GM11168 (cell line): ENCODE measurements around the gene MAPKAPK5.
"Not testable (repeated sequence)": the region's sequence is repeated elsewhere in the genome, so short reads cannot be mapped to it uniquely, and the experiment has no call there.

Experiments
- in situ Hi-C: fragments of 300-500 bp; cut with MboI; formaldehyde crosslinking; loops from one replicate; pipeline ENCODE4 v1.12.0; 2022; ENCODE audit warnings: low sequenced_read_pairs; ENCODE audit not compliant: unreplicated experiment

Gene MAPKAPK5, protein sequence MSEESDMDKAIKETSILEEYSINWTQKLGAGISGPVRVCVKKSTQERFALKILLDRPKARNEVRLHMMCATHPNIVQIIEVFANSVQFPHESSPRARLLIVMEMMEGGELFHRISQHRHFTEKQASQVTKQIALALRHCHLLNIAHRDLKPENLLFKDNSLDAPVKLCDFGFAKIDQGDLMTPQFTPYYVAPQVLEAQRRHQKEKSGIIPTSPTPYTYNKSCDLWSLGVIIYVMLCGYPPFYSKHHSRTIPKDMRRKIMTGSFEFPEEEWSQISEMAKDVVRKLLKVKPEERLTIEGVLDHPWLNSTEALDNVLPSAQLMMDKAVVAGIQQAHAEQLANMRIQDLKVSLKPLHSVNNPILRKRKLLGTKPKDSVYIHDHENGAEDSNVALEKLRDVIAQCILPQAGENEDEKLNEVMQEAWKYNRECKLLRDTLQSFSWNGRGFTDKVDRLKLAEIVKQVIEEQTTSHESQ

GRCh38 chr12:111841750-111842555 is at the start of gene MAPKAPK5:
Gene MAPKAPK5, plus strand, starts transcription at chr12:111842228. Its CDS starts 506 bp downstream, at chr12:111842734.
- in situ Hi-C loops, result no loop called here

DNA sequence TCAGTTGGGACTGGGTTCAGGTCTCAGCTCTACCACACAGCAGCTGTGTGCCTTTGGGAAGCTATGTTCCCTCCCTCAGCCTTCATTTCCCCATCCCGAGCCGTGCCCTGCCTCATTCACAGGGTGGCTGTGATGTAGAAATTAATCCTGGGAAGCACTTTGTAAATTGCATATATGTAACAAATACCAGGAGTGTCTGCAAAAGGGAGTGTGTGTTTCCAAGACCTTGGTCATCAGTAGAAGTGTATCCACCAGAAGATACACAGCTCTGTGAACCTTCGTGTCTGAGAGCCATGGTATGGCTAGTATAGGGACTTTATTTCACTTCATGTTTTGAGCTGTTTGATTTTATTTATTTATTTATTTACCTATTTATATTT is 49.2 kb upstream of the MAPKAPK5 start:
- in situ Hi-C loops, result no loop called here

GRCh38 chr12:111798182-111798581 is 43.8 kb upstream of the MAPKAPK5 start:
- in situ Hi-C loops, result no loop called here

DNA sequence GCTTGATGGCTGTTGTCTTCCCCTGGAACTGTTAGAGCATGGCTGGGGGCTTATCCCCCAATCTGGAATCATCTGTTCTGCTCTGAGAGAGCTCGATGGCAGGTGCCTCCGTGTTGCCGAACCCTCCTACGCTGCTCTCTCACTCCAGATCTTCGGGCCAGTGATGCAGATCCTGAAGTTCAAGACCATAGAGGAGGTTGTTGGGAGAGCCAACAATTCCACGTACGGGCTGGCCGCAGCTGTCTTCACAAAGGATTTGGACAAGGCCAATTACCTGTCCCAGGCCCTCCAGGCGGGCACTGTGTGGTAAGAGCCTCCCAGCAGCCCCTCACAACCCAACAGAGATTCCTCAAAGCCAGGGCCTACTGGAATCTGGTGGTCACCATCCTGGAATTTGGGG is 42.3 kb upstream of the MAPKAPK5 start:
- in situ Hi-C loops, result no loop called here

DNA sequence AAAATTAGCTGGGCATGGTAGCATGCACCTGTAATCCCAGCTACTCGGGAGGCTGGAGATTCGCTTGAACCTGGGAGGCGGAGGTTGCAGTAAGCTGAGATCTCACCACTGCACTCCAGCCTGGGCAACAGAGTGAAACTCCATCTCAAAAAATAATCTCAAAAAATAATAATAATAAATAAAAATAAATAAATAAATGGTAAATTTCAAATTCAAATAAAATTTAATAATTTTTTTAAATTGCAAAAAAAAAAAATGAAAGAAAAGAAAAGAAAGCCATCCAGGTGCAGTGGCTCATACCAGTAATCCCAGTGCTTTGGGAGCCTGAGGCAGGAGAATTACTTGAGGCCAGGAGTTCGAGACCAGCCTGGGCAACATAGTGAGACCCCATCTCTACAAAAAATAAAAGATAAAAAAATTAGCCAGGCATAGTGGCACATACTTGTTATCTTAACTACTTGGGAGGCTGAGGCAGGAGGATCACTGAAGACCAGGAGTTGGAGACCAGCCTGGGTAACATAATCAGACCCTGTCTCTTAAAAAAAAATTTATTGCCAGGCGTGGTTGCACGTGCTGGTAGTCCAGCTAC is 38.9 kb upstream of the MAPKAPK5 start:
- in situ Hi-C loops, result no loop called here

GRCh38 chr12:111803851-111804250 is 38.2 kb upstream of the MAPKAPK5 start:
- in situ Hi-C loops, result no loop called here

- in situ Hi-C loops, result no loop called here
Observed at GRCh38 chr12:111806304-111806703, 35.7 kb upstream of the MAPKAPK5 start.

DNA sequence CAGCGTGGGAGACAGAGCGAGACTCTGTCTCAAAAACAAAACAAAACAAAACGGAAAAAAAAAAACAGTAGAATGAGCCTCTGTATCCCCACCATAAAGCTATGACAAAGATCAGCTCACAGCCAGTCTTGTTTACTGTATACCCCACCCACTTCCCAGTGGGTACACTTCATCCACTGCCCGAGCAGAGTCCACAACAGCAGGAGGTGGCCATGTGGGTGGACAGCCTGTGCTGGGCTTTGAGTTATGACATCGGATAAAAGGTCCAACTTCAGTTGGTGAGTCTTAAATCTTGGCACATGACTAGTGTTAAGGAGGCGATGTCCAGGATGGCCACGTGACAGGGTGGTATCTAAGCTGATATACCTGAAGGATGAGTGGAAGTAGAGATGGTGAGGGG is 34.8 kb upstream of the MAPKAPK5 start:
- in situ Hi-C loops, result no loop called here

DNA sequence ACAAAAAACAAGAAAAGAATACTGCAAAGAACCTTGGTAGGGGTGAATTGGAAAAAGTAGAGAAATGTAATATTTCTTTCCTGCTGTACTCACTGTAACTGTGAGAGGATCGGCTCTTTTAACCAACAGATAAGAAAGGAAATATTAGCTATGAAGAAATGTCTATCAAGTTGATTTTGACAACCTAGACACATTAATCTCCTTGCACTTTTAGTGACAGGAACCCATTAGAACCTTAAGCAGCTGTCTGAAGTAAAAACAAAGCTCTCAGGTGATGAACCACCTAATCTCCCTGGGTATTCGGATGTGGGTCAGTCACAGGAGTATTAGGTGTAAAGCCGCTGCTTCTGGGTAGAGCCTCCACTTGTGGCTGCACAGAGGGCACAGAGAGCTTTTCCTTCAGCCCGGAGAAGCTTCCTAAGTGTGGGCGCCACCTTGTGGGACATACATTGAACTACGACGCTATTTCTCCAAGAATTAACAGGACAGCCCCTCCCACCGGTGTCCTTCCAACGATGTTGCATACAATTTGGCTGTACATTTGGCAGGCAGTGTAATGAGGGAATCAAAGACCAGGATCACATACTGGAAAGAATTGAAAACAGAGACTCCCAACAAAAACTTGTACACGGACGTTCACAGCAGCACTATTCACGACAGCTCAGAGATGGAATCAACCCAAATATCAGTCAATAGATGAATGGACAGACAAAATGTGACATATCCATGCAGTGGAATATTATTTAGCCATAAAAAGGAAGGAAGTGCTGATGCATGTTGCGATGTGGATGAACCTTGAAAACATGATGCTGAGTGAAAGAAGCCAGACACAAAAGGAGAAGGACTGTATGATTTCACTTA is 28.9 kb upstream of the MAPKAPK5 start:
- in situ Hi-C loops, result no loop called here

GRCh38 chr12:111816065-111816615 is 25.9 kb upstream of the MAPKAPK5 start:
- in situ Hi-C loops, result no loop called here

DNA sequence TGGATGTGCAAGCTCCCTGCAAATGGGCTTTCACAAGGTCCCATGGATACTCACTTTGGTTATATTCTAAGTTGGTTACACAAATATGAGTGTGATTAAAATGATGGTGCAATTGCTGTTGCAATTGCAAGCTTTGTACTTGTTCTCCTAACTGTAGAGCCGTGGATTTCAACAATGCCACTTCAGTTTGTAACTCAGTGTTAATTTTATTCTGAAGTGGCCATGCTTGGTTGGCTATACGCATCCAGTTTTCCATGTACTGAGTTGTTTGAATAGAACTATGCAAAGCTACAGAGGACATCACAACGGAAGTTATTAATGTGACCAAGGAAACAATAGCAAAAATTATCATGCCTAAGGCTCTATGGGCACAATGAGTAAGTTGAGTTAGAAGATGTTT is 25.1 kb upstream of the MAPKAPK5 start:
- in situ Hi-C loops, result not testable (repeated sequence)

DNA sequence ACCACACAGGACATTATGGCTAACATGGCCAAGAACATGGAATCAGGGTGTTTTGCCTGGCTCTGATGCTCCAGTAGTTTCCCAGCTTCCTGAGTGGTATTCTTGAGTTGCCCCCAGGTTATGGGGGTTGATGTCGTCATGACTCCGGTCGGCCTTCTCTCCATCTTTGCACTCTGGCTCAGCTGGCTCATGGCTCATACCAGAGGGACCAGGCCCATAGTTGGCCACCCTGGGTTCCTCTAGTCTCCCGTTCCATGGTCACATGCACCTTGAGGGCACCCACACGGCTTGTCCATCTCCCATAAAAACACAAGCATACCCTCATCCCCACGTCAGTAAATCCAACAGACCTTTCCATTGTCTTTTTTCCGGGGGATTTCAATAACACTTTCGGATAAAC is 23.7 kb upstream of the MAPKAPK5 start:
- in situ Hi-C loops, result no loop called here

- in situ Hi-C loops, result no loop called here
Observed at GRCh38 chr12:111819191-111820158, 22.6 kb upstream of the MAPKAPK5 start.

DNA sequence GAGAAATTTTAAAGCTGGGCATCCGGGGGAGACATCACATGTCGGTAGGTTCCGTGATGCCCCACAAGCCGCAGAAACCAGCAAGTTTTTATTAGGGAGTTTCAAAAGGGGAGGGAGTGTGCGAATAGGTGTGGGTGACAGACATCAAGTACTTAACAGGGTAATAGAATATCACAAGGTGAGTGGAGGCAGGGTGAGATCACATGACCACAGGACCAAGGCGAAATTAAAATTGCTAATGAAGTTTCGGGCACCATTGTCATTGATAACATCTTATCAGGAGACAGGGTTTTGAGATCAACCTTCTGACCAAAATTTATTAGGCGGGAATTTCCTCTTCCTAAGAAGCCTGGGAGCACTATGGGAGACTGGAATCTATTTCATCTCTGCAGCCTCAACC is 21.2 kb upstream of the MAPKAPK5 start:
- in situ Hi-C loops, result not testable (repeated sequence)

DNA sequence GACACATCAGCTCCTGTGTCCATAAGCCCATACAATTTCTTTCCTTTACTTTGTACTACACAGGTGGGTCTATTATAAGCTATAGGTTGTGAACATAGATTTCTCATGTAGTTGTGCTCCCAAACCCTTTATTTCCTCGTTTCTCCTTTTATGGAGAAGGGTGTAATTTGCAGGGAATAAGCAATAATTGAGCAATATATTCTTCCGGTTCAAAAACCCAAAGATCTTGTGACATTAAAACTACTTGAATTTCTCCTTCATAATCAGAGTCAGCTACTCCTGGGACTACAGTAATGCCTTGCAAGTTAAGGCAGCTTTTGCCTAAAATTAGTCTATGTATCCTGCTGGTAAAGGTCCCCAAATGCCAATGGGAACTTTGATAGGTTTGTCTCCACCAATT is 19.1 kb upstream of the MAPKAPK5 start:
- in situ Hi-C loops, result no loop called here

GRCh38 chr12:111823891-111824290 is 18.1 kb upstream of the MAPKAPK5 start:
- in situ Hi-C loops, result no loop called here

GRCh38 chr12:111824312-111824711 is 17.7 kb upstream of the MAPKAPK5 start:
- in situ Hi-C loops, result not testable (repeated sequence)

GRCh38 chr12:111825509-111825908 is 16.5 kb upstream of the MAPKAPK5 start:
- in situ Hi-C loops, result no loop called here

GRCh38 chr12:111826316-111826715 is 15.7 kb upstream of the MAPKAPK5 start:
- in situ Hi-C loops, result no loop called here
